Measurements from ENCODE around the gene STK32B.
"Not testable (repeated sequence)": the region's sequence is repeated elsewhere in the genome, so short reads cannot be mapped to it uniquely, and the experiment has no call there.

Gene STK32B

DNA sequence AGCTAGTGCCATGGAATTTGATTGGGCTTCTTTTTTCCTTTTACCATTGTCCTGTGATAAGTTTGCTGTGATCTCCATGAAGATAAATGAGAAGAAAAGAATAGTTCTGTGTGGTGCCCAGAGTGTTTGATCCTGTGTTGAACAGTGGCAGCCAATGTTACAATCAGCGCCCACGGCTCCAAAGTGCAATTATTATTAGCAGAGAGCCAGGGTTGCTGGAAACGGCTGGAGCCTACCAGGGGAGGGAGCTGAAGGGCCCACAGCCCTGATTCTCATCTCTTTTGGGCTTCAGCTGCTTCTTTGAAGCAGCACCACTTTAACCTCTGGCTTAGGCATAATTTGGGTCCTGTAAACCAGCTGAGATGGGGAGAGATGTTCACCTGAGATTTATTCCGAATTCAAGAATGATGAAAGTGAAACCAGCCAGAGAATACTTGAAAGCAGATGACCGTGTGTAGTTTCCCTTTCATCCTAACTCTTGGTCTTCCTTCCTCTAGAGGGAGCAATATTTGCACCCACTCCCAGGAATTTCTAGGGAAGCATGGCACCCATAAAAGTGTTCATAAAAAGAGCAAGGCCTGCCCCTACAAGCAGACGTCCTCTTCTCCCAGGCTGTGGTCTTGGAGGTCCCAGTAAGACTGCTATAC is 358.8 kb downstream of the STK32B start:
- DNase-seq, result no peak

DNA sequence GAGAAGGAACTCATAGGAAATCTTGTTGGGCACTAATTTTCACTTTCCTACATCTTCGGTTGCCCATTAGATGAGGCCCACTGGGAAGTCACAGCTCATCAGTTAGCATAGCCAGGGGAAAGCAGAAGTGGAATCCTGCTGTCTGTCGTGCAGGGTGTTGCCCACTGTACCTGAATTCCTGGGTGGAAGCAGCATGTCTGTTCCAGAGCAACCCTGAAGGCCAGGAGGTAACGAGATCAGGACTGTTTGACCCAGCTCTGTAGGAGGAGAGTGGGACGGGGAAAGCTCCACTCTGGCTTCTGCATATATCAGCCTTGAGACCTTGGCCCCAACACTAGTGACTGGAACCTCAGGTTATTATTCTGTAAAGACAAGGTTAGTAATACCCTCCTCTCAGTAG is 361.0 kb downstream of the STK32B start:
- no peak for DNase-seq

DNA sequence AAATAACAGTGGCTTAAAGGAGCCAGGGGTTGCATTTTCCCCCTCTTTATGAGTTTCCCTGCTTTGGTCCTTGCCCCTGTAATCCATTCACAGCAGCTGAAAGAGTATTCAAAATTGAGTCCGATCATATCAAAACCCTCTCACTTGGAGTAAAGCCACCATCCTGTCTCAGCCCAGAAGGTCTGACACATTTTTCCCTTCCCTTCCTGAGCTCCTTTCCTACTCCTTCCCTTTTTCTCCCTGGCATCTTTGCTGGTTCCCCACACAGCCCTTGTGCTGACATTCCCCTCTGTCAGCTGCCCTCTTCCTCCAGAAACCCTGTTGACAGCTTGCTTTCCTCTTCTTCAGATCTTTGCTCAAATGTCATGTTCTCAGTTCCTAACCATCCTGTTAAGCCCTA is 361.5 kb downstream of the STK32B start:
- no peak for DNase-seq

DNA sequence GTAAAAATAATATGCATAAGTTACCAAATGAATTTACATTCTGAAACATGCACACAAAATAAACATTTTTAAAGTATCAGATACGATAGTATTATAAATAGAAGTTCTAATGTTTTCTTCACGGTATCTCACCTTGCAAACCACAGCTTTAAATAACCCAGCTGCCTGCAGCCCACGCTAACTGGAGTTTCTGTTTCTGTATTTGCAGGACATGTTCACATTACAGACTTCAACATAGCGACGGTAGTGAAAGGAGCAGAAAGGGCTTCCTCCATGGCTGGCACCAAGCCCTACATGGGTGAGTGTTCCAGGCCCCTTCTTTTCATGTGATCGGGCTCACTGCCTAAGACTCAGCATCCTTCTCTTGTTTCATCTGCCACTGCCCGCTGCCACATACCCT is 365.4 kb downstream of the STK32B start:
- no peak for DNase-seq

DNA sequence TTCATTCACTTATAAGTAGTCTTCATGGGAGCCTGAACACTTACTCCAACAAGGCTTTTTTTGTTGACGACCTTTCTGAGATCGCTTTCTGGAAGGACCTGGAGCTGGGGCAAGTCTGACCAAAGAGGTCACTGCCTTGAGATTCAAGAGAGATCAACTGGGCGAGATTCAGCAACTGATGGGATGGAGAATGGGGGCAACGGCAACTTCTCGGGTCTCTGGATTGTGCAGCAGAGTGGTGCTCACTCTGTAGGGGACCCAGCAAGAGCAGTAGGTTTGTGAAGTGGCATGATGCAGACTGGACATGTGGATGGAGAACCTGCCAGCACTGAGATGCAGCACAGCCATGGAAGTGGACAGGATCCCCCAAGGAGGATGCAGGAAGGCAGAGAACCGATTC is 369.0 kb downstream of the STK32B start:
- DNase-seq, result no peak

DNA sequence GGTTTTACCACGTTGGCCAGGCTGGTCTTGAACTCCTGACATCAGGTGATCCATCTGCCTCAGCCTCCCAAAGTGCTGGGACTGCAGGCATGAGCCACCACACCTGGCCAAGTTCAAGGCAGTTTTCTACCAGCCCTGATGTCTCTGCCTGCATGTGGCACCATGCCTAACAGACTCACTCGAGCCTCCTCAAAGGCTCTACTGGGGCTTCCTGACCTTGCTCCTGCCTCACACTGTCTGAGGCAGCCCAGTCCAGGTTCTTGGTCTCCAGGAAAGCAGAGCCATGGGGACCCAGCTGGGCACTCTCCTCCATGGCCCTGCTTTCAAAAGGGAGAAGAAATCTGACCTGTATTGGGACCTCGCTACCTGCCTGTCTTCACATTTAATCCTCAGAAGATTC is 370.1 kb downstream of the STK32B start:
- no peak for DNase-seq

DNA sequence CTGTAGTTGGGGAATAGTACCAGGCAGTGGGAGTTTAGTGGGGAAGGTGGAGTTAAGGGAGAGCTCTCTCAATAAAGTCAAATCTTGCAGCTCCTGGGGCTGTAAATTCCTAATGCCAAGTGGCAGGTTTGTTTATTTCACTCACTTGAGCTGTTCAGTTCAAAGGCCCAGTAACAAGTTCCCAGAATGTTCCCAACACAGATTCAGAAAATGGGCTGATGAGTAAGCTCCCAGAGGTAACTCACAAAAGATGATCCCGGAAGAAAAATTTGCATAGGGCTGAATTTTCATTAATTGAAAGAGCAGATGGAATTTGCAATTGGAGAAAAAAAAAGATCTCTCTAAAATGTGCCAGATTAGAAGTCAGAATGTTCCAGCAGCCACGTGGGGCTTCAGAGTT is 370.9 kb downstream of the STK32B start:
- no peak for DNase-seq

DNA sequence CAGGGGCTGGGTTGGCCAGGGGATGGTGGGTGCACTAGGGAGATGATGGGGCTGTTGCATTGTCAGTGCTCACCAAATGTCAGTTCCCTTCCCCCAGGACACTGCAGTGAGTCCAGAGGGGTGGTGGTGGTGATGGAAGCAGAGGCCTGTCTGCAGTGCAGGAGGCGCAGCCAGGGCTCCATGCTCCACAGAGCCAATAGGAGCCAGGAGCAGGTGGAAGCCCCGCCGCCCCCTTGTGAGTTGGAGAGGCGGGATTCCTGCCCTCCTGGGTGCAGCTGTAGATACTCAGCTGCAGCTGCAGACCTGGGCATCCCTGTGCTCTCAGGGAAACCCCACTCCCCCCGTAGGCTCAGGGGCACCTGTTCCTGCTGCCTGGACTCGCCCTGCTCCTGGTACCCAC is 372.4 kb downstream of the STK32B start:
- no peak for DNase-seq

DNA sequence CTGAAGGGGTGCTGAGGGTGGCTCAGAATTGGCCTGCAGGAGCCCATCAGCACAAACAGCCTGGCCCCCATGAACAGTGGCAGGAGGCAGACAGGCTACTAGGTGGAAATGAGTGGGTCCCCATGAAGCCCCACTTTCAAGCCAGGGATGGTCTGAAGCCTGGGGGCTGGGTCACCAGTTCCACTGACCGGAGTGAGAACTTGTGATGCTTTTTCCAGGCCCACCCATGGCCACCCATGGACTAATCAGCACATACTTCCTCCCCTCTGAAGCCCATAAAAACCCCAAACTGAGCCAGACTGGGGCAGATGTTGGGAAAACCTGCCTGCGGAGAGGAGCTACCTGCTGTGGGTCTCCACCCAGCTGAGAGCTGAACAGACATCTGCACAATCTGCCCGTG is 372.9 kb downstream of the STK32B start:
- no peak for DNase-seq

DNA sequence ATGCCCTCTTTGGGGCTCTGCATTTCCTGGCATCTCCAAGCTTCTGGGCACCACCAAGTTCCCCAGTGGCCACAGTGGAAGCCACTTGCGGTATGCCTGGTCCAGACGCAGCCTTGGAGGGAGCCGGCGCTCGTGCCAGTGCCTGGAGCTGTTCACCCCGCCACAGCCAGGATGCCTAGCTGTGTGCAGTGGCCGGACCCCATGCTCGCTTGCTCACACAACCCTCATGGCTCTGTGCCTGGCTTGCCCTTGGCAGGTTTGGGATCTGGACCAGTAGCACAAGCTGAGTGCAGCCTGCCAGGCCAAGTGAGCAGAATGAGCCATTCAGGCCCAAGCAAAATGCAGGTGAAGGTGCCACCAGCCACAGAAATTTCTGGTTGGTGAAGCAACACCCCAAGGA is 373.6 kb downstream of the STK32B start:
- no peak for DNase-seq

DNA sequence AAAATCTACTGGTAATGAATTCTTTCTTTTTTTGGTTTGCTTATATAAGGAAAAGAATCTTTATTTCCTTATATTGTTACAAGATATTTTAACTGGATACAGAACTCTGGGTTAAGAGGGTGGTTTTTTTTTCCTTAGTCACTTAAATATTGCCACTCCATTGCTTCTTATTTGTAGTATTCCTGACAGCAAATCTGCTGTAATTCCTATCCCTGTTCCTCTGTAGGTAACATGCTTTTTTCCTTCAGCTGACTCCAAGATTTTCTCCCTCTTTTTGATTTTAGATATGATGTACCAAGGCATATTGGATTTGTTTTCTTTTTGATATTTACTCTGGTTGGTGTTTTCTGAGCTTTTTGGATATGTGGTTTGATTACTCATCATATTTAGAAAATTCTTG is 378.5 kb downstream of the STK32B start:
- DNase-seq, result no peak

DNA sequence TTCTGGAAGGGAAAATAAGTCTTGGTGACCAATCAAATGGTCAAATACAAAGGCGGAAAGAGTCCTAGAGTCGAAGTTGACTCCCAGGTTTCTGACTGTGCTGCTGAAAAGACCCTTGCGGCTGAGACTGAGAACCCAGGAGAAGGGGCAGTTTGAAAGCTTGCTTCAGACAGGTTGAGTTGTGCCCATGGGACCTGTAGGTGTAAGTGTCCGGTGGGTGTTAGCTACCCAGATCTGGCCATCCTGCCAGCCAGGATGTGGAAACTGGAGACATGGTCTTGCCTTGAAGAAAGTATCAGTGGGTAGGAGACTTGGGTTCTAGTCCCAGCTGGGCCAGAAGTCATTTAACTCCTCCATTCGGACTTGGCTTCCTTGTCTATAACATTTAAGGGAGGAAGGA is 381.9 kb downstream of the STK32B start:
- DNase-seq, result no peak

DNA sequence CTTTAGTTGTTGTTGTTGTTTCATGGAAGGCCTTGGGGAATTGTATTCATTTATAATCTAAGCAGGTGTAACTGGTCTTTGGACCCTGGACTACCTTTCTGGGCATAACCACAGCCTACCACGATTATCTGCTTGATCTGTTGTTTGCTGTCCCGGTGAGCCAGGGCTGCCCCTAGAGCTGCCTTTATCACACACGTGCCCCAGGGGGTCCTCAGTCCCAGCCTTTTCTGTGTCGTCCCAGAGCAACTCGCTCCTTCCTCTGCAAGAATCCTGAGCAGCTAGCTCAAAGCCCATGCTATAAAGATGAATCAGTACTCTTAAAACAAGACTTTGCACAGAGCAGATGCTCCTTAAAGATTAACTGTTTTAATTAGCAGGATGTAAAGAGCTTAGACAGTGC is 383.9 kb downstream of the STK32B start:
- no peak for DNase-seq

DNA sequence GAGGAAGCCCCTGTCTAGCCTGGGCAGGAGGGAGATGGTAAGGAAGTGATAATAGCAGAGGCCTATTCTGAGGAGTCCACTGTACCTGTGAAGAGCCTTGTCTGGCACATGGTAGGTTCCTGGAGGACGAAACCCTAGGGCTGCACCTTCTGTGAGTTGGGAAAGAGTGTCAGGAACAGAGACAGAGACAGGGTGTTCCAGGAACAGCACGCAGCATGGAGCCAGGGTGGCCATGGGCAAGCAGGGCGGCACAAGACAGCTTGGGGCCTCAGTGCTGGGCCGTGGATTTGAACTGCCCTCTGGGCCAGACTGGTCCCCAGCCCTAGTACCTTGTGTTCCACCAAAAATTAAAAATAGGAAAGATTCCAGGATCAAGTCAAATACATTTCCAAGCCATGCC is 384.5 kb downstream of the STK32B start:
- DNase-seq, result no peak

DNA sequence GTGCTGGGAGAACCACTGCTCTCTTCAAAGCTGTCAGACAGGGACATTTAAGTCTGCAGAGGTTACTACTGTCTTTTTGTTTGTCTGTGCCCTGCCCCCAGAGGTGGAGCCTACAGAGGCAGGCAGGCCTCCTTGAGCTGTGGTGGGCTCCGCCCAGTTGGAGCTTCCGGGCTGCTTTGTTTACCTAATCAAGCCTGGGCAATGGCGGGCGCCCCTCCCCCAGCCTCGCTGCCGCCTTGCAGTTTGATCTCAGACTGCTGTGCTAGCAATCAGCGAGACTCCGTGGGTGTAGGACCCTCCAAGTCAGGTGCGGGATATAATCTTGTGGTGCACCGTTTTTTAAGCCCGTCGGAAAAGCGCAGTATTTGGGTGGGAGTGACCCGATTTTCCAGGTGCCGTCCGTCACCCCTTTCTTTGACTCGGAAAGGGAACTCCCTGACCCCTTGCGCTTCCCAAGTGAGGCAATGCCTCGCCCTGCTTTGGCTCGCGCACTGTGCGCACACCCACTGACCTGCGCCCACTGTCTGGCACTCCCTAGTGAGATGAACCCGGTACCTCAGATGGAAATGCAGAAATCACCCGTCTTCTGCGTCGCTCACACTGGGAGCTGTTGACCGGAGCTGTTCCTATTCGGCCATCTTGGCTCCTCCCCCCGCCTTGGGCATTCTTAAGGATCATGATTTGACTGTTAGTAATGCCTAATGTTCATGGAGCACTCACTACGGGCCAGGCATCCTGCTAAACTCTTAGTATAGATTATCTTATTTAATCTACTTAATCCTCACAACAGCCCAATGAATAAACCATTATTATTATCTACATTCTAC is 392.9 kb downstream of the STK32B start:
- not testable (repeated sequence) for DNase-seq

DNA sequence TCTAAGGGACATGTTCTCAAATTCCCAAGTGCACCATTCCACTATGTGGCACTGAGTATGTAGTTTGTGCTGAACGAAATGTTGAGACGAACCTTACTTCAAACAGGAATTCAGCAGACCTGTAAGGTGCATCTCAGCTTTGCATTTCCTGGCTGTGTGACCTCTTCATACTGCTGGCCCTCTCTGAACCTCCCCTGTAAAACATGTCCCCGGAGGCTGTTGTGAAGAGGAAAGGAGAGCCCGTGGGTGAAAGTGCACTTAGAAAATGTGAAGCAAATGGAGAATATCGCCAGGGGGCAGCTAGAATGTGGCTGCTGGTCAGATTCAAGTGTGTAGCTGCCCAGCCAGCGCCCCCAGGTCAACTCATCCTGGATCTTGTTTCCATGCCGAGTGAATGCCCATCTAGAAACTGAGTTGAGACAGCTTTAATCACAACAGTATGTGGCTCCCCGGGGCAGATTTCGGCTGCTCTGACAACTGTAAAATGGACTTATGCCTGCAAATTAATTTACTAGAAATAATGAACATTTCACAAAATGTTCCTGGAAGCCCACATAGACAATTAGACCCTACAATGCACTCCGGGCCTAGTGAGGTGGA is 393.7 kb downstream of the STK32B start:
- no peak for DNase-seq

DNA sequence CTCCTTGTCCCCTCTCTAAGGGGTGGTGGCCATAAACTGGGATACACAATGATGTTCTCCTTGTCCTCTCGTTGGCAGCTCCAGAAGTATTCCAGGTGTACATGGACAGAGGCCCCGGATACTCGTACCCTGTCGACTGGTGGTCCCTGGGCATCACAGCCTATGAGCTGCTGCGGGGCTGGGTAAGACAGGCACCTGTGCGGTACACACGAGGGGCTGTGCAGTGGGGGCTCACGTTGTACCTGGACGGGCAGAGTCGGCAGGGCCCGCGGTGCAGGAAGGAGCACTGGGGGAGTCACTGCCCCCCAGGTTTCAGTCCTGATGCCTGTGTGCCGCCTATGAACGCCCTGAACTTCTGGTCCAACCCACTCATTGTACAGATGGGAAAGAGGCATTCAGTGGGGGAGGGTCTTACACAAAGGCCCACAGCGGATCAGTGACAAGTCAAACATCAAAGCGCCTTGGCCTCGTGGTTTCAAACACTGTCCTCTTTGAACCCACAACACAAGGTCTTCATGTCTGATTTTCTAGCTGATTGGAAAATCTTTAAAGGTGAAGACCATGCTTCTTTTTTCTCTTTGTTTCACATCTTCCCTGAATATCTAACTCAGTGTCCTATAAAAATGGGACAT is 395.4 kb downstream of the STK32B start:
- DNase-seq, result no peak

DNA sequence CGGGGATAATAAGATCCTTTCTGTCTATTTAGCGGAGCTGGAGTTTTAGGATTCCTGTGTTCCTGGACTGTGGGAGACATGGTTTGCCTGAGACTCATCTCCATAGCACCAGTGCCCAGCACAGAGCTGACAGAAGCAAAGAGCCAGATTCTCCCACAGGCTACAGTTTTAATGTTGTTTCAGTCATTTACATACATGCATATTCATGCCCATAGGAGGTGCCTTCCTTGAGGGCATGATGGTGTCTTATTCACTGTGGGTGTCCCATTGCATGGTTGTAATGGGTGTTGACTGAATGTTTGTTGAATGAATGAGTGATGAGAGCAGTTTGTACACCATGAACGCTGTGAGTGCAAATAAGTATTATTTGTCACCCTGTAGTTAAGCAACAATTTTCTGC is 396.5 kb downstream of the STK32B start:
- no peak for DNase-seq

DNA sequence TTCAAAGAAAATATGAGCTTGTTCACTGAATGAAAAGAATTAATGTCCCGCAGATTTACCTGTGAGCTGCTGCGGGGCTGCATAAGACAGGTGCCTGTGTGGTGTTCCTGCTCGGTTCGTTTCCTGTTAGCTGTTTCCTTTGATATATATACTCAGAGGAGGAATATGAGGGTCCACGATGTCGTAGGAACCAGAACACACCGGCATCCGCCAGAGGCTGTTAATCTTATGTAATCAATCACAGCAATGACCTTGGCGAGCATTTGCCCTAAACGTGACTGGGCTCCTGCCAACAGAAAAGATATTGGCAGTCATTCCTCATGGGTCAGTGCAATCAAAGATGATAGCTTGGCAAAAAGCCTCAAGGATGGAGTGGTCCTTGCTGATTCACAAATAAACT is 396.9 kb downstream of the STK32B start:
- no peak for DNase-seq

DNA sequence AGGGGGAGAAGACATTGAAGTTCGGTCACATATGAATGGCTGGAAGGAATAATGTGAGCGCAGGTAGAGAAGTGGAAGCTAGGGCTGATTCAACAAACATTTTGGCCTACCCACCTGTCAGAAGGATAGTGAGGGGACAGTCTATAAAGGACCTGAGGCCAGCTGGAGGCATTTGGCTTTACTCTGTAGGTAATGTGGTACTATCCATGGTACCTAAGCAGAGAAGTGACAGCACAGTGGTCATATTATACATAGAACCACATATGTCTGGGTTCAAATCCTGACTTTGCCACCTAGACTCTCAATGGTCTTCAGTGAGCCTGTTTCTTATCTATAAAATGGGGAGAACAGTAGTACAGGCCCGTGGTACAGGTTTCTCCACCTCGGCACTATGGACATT is 400.0 kb downstream of the STK32B start:
- no peak for DNase-seq

DNA sequence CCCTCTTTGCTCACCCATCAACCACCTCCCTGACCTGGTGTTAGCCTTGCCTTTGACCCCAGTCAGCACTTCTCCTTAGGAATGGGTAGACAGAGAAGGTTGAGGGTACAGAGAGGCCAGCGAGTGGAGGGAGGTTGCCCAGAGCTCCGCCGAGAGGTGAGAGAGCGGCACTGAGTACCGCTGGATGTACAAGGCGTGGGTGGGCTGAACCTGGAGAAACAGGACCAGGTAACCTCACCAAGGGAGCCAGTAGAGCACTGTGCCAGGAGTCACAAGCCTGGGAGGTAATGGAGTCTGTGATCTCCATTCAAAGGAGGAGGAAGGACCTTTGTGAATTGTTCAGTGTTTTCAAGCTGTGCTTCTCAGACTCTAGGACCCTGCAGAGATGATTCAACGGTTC is 400.9 kb downstream of the STK32B start:
- DNase-seq, result no peak

DNA sequence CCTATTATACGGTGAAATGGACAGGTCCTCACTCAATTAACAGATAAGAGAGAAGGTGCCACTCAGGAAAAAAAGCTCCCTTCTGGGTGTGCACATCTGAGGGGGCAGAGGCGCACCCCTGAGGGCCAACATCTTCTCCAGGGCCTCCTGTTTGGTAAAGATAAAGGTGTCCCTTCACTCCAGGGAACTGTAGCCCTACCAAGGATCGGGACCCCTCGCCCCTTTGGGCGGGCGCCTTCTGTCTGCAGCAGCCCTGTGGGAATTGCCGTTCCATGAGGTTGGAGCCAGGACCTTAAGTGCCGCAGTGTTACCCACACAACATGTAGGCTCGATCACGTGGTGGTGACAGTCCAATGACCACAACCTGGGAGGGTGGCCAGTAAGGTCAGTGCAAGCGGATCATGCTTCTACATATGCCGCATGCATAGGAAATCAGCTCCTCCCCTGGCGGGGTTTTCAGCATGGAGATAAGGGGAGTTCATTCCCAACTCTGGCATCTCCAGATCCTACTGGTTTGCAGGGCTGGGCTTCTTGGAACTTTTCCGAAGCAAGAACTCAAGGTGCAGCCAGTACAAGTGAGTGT is 403.8 kb downstream of the STK32B start:
- DNase-seq, result no peak

DNA sequence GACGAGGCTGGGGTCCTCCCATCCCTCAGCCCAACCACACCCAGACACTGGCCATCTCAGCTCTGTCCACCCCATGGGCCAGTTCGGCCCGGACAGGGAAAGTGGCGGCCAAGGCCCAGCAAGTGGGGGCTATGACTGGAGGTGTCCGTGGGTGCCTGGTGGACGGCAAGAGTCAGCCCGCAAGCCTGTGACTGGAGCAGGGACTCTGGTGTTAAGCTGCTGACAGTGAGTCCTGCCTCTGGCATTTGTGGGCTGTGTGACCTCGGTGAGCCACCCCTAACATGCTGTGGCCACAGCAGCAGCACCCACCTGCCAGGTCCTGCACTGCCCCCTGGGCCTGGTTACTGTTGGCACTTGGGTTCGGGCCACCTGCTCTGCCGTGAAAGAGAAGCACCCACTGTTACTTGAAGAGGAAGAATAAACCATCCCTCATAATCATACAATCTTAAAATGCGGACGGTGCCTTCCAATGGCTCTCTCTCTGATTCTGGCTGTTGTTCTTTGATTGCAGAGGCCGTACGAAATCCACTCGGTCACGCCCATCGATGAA is 405.1 kb downstream of the STK32B start:
- no peak for DNase-seq
